HL-60 (cell line): ENCODE results near the gene LLCFC1.

Experiments
- DNase-seq, 2 experiments: peaks; one replicate each; pipeline ENCODE4 v3.0.0-alpha.2; 2010 to 2020; ENCODE audit warnings: low read depth in 1 of 2, low spot score in 1 of 2
- H3K27ac ChIP-seq: fragments of 250-450 bp; sonication (Bioruptor Pico); replicated peaks from 2 replicates; pipeline ENCODE4 v1.5.1; 2020; ENCODE audit warnings: mild to moderate bottlenecking, moderate library complexity
- H3K27me3 ChIP-seq: fragments of 250-450 bp; sonication (Bioruptor Pico); 2 replicates; pipeline ENCODE4 v1.5.1; 2021; ENCODE audit warnings: mild to moderate bottlenecking, moderate library complexity; ENCODE audit not compliant: insufficient read depth, poor library complexity, severe bottlenecking
- H3K4me3 ChIP-seq: replicated peaks from 2 replicates; pipeline ENCODE4 v1.5.1; 2011; ENCODE audit warnings: mild to moderate bottlenecking, control low read depth, low read length; ENCODE audit not compliant: insufficient read depth
- GABPA ChIP-seq: IDR thresholded peaks from 2 replicates; pipeline ENCODE4 v1.6.1; 2012; ENCODE audit warnings: low read depth
- POLR2AphosphoS5 ChIP-seq: IDR thresholded peaks from 2 replicates; pipeline ENCODE4 v1.6.1; 2012; ENCODE audit warnings: low read depth
- SPI1 ChIP-seq: IDR thresholded peaks from 2 replicates; pipeline ENCODE4 v1.6.1; 2012; ENCODE audit warnings: low read depth, mild to moderate bottlenecking, borderline replicate concordance
- TF ChIP-seq, protein P1 (sequence below): IDR thresholded peaks from one replicate; pipeline ENCODE4 v1.5.1; 2011; ENCODE audit warnings: low read length, control low read depth, inconsistent platforms; ENCODE audit not compliant: insufficient read depth
- TF ChIP-seq, protein P2 (sequence below): IDR thresholded peaks from 2 replicates; pipeline ENCODE4 v1.6.1; 2012; ENCODE audit warnings: low read depth; ENCODE audit not compliant: insufficient replicate concordance

Gene LLCFC1

DNA sequence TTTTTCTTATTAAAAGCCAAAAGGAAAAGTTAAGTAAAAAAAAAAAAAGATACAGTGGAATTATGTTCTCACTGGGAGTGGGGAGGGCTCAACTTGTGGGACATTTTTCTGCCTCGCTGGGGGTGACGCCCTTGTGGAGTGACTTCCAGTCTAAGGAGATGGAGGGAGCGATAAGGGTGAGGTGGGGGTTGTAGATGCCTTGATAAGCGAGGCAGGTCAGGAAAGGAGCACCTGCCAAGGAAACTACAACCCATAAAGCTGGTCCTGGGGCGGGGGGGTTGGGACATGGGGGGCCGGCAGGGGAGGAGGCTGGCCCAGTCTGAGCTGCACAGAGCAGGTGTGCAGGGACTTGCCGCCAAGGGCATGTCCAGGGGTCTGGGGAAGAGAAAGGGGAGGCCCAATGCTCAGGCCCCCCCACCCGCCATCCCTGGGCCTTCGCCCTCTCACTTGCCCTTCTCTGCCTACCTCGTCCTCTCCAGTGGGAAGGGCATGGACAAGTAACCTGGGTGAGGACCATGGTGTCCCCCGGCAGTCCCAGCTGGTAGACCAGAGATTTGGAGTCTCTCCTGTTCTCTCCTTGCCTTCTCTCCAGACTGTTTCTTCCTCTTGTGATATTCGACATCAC lies 3.2 kb upstream of the LLCFC1 start:
- no peak for TF ChIP-seq POLR2AphosphoS5
- no peak for TF ChIP-seq SPI1
- TF ChIP-seq, protein P1, sequence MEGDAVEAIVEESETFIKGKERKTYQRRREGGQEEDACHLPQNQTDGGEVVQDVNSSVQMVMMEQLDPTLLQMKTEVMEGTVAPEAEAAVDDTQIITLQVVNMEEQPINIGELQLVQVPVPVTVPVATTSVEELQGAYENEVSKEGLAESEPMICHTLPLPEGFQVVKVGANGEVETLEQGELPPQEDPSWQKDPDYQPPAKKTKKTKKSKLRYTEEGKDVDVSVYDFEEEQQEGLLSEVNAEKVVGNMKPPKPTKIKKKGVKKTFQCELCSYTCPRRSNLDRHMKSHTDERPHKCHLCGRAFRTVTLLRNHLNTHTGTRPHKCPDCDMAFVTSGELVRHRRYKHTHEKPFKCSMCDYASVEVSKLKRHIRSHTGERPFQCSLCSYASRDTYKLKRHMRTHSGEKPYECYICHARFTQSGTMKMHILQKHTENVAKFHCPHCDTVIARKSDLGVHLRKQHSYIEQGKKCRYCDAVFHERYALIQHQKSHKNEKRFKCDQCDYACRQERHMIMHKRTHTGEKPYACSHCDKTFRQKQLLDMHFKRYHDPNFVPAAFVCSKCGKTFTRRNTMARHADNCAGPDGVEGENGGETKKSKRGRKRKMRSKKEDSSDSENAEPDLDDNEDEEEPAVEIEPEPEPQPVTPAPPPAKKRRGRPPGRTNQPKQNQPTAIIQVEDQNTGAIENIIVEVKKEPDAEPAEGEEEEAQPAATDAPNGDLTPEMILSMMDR: no peak
- TF ChIP-seq, protein P2, sequence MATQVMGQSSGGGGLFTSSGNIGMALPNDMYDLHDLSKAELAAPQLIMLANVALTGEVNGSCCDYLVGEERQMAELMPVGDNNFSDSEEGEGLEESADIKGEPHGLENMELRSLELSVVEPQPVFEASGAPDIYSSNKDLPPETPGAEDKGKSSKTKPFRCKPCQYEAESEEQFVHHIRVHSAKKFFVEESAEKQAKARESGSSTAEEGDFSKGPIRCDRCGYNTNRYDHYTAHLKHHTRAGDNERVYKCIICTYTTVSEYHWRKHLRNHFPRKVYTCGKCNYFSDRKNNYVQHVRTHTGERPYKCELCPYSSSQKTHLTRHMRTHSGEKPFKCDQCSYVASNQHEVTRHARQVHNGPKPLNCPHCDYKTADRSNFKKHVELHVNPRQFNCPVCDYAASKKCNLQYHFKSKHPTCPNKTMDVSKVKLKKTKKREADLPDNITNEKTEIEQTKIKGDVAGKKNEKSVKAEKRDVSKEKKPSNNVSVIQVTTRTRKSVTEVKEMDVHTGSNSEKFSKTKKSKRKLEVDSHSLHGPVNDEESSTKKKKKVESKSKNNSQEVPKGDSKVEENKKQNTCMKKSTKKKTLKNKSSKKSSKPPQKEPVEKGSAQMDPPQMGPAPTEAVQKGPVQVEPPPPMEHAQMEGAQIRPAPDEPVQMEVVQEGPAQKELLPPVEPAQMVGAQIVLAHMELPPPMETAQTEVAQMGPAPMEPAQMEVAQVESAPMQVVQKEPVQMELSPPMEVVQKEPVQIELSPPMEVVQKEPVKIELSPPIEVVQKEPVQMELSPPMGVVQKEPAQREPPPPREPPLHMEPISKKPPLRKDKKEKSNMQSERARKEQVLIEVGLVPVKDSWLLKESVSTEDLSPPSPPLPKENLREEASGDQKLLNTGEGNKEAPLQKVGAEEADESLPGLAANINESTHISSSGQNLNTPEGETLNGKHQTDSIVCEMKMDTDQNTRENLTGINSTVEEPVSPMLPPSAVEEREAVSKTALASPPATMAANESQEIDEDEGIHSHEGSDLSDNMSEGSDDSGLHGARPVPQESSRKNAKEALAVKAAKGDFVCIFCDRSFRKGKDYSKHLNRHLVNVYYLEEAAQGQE: no peak
- TF ChIP-seq GABPA: no peak
- Histone ChIP-seq H3K27me3 (no peaks in the 10 kb centered on the region), H3K27ac (no peak overlapping the region), H3K4me3 (no peak overlapping the region)
- DNase-seq: no peak

DNA sequence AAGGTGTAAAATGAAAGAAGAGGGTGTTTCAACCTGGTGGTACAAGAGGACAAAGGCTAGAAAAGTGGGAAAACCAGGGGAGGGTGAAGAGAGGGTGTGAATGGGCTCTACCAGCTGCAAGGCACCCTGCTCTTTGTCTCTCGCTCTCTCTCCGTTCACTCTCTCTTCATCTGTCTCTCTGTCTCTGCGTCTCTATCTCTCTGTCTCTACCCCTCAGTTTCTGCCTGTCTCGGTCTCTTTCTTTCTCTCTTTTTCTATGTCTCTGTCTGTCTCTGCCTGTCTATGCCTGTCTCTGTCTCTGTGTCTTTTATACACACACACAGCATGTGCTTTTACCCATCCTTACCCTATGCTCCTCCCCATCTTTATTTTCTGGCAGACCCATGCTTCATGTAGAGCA lies 673 bp upstream of the LLCFC1 start:
- no peak for DNase-seq
- TF ChIP-seq, protein P2: no peak
- TF ChIP-seq POLR2AphosphoS5 (no peak), SPI1 (no peak), GABPA (no peak)
- TF ChIP-seq, protein P1: no peak
- Histone ChIP-seq H3K27ac (no peak overlapping the region), H3K4me3 (no peak overlapping the region), H3K27me3 (no peaks in the 10 kb centered on the region)

DNA sequence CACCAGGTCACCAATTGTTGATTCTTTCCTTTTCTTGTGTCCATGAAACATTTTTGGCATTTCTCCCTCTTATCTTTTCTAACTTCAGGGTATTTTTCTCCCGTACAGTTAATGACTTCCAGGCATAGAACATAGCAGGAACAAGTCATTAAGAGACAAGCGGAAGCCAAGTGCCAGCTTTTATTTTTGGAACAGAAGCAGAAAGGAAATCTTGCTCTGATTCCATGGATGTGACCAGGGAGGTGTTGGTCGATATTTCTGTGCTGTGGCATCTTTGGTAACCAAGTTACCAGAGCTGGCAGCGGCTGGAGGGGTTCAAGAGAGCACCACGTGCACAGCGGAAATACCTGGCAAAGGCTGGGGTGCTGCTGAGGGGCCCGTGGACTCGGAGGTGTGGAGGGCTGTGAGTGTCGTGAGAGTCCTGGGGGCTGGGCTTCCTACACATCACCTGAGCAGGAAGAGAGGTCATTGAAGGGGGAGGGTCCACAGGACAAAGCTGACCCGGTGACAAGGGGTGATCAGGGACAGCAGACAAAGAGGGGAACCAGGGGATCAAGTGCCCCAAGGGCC lies 1.8 kb downstream of the LLCFC1 start:
- Histone ChIP-seq H3K27me3 (no peaks in the 10 kb centered on the region), H3K4me3 (no peak overlapping the region), H3K27ac (no peak overlapping the region)
- no peak for TF ChIP-seq POLR2AphosphoS5
- no peak for TF ChIP-seq GABPA
- TF ChIP-seq, protein P1: no peak
- TF ChIP-seq, protein P2: no peak
- TF ChIP-seq SPI1: no peak
- DNase-seq: no peak
